ENCODE results near the gene OR7D2.

OR7D2 gene

DNA sequence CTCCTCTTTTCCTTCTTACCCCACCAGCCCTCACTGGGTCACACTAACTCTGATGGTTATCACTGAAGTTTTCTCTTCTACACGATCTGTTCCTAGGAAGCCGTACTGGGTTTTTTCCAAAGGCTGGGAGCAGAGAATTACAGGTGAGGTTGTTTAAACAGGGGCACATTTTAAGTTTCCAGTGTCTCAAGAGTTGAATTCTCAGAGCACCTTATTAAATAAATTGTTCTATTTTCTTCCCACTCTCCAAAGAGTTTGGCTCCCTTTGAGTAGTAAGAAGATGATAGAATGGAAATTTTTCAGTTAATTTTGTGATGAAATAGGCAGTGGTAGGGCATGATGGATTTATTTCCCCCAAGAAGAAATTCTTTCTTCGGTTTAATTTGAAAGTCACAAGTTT, 40.7 kb downstream of the OR7D2 start, which contains the start of gene OR7D4:
OR7D4 (minus strand) TSS at position 101 of the 400 bp plus-strand sequence. CDS start 4,752 bp downstream, outside the sequence.
- no peak for DNase-seq
